ENCODE measurements around the gene ATXN7.

Gene ATXN7

DNA sequence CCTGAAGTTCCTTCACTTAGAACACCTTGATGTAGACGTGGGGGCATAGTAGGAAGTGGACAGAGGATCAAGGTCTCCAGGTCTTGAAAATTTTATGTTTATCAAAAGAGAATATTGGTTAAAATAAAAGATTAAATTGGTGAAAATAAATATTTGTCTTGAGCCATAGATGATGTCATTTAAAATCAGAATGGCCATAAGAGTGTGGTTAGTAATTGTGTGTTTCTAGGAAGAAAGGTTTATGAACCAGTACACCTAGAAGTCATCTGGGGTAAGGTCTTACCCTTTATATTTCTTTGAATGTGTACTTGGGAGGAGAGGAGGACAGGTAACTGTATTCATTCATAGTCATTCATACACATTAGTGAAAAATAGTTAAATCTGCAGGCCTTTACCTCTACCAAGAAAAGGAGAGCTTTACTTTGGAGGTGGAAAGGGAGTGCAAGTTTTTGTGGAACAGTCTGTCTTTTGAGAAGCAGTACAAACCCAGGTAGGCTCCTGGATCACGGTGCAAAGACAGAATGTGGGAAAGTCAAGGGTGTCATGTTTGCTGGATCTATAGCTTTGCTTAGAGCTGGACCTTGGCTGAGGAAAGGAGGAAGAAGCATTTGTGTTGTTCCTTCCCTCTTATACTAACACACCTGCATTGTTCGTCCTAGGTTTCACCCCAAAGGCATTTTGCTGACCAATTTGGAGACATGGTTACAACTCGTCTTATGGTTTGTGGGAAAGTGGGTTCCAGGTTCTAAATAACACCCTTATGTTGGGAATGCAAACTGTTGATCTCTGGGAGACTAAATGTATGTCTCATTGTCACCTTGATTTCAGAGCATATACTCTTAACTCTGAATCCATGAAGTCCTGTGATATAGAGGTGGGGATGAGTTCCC is 42.3 kb downstream of the ATXN7 start:
- no peak for DNase-seq (ENCODE audit: low read depth)

DNA sequence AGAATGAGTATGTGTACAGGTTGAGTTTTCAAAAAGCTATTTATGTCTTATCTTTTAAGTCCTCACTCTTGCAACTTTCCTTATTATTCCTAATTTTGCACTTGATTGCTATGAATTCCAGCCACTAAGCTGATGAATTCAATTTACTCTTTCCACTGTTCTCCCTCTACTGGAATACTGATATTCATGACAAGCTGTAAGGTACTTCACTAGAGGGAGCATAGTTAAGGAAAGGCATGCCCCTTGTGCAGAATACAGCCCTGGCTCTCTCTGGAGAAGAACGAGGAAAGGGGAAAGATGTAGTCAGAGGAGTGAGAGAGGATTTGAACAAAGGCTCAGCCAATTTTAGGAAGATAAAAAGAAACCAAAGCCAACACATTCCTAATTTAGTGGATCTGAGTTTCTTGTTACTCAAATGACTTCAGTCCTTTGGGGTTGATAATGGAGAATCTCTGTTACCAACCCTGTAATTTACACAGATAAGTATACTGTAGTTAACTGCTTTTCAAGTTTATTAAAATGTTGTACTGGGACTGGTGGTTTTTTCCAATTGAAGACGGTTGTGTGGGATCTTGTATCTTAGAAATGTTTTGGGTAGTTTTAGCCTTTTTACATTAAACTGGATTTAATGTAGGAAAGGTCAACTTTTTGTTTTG is 44.5 kb downstream of the ATXN7 start:
- DNase-seq (ENCODE audit: low read depth), result no peak

DNA sequence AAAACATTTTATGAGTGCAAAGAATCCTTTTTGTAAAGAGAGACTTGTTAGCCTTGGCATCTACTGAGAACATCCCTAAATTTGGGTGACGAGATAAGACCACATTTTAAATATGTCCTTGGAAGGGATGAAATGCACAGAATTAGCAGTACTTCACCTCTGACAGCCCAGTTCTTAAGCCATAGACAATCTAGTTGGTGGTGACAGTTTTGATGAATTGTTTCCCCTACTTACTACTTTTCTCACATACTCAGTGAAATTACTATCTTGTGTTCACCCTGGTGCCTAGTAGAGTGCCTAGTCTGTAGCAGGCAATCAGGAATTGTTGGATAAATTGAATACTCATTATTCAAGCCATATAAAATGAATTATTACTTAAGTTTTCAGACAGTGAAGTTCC is 45.1 kb downstream of the ATXN7 start:
- DNase-seq (ENCODE audit: low read depth), result no peak

DNA sequence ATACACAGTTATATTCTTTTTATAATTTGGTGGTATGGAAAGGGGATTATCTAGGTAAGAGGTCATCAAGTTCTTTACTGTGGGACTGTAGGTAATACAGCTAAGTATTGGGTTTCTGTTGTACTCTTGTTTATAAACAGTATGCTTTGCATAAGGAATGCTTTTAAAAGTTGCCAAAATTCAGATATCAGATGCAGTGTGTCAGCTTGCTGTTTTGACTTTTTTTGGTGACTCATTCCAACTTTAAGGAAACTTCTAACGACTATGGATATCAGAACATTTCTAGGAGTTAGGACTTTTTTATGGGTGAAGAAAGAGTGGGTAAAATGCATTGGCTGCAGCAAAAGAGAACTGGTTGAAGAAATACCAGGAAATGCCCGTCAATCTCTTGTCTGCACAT is 45.8 kb downstream of the ATXN7 start:
- DNase-seq (ENCODE audit: low read depth), result no peak

DNA sequence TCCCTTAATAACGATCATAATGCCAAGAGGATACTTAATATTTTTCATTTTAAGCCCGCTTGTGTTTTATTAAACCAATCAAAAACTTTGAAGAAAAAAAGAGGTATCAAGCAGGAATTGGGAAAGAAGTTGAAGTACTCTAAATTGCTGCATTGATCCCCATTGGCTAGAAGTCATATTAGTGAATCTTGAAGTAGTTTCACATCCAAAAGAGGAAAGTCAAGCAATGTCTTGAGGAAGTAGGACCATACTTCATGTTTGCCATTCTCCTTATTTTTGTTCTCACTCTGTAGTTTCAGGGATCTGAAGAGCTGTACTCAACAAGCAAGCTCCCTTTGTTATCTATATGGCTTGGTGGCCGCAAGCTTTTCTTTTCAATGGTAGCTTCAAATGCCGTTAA is 46.3 kb downstream of the ATXN7 start:
- no peak for DNase-seq (ENCODE audit: low read depth)

DNA sequence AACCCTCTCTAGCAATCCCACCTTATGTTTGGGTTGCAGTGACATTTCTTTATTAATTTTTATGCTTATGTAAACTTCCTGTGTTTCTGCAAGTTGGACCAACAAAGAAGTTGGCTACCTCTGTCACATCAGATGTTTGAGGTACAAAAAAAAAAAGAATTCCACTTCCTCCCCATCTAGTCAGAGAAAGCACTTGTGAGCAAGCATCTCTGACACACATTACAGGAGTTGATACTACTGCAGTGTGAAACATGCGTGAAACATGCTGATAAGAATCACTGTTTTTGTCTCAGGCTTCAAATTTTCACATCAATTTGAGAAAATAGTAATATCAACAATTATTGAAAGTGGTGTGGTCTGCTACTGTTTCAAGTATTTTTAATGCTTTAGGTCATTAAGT is 47.2 kb downstream of the ATXN7 start:
- DNase-seq (ENCODE audit: low read depth), result no peak

DNA sequence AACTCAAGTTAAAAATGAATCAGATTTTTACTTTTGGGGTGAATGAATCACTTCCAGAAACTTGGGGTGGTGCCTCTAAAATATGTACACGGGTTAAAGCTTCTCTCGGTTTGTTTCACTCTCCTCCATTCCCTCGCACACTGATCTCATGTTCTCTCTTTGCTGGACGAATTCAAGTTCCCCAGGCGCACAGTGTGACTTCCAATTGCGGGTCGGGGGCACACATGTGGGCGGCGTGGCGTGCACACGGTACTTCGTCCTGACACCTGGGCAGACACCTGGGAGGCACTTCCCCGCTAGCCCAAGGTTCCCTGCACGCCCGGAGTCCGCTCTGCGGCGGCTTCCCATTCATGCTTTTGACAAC is 47.8 kb downstream of the ATXN7 start:
- DNase-seq (ENCODE audit: low read depth), result no peak

DNA sequence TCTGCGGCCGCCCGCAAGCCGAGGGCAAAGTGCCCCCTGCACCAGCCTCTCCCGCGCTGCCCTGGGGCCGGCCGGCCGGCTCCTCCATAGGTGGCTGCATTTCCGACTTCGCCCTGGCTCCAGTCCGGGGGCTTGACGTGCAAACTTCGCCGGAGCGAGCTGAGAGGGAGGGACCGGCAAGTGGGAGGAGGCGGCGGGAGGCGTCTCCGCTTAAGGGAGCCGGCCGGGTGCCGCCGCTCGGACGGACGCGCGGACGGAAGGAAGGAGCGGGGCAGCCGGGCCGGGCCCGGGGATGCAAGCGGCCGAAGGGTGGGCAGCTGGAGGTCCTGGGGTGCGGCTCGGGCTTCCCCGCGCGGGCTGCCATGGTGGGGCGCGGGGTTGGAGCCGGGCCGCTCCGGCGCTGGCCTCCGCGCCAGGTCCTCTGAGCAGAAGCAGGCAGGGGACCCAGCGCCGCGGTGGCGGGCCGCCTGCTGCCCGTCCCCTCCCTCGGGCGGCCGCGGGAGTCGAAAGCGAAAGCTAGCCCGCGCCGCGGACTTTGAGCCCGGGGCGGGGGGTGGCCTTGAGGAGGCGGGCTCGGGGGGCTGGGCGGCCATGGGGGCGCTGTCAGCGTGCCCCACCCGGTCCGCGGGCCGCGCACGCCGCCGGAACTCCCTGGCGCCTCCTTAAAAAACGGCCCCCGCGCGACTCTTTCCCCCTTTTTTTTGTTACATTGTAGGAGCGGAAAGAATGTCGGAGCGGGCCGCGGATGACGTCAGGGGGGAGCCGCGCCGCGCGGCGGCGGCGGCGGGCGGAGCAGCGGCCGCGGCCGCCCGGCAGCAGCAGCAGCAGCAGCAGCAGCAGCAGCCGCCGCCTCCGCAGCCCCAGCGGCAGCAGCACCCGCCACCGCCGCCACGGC is 48.5 kb downstream of the ATXN7 start, which contains the start of gene SCAANT1:
Gene SCAANT1, minus strand, starts transcription at position 511 of the 895 bp plus-strand sequence.
- no peak for DNase-seq (ENCODE audit: low read depth)

DNA sequence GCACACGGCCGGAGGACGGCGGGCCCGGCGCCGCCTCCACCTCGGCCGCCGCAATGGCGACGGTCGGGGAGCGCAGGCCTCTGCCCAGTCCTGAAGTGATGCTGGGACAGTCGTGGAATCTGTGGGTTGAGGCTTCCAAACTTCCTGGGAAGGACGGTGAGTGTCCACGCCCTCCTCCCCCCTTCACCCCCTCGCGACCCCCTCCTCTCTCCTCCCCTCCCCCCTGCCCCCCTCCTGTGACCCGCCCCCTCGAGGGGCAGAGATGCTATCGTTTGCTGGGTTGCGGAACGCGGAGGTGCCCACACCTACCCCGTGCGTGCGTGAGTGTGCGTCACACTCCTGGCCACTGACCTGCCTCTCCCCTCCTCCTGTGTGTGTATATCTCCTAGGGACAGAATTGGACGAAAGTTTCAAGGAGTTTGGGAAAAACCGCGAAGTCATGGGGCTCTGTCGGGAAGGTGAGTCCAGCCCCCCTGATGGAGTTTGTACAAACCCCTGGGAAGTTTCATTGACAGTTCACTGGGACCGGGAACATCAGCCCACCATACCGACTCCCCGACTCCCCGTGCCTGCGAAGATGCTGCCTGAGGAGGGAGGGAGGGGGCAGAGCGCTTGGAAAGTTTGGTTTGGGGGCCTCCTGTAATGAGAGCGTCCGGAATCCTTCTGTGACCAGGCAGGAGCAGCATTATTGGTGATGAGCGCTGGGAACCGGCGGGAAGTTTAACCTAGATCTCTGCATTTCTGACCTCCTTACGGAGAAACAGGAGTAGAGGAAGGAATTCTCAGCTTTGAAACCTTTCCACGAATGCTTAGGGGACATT is 49.3 kb downstream of the ATXN7 start:
- no peak for DNase-seq (ENCODE audit: low read depth)

DNA sequence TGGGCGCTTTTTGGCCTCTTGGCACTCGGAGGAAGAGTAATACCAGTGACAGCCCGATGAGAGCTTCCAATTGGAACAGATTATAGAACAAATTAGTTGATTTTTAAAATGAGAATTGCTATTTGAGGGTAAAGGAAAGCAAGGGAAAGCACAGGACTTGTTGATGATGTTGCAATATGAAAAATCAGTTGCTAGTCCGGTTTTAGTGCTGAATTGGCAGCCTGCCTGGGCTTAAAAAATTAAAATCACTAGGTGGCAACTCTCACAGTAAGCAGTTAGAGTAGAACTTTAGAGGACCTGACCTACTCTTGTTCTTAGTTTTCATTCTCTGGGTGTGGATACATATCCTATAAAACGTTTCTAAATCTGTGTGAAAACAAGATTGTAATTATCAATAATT is 50.6 kb downstream of the ATXN7 start:
- no peak for DNase-seq (ENCODE audit: low read depth)

DNA sequence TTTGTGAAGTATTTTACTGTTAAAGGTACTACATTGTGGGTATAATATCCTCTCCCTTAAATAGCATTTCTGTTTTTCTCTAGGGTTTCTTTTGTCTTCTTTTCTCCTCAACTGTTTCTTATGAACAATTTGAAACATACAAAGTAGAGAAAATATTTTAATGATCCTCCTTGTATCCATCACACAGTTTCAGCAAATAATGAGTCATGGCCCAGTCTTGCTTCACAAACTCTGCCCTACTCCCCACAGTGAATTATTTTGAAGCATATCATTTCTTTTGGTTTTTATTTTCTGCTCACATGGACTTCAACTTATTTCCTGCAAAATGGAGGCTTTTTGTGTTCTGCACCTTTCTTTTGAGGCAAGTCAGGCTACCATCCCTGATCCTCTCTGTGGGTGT is 54.7 kb downstream of the ATXN7 start:
- DNase-seq (ENCODE audit: low read depth), result no peak

DNA sequence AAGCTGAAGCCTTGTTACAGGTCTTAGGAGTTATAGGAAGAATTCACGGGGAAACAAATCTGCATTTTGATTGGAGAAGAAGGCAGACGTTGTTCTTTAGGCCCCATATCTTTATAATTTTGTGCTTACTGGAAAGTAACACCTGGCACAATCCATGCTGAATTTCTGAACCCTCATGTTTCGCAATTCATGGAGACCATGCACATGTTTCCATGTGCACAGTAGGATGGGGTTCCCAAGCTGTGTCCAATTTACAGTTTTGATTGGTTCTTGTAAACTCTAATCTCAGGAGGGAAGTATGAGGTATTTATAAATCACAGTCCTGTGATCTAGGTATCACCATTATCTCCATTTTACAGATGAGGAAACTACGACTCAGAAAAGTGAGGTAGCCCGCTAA is 56.3 kb downstream of the ATXN7 start:
- no peak for DNase-seq (ENCODE audit: low read depth)

DNA sequence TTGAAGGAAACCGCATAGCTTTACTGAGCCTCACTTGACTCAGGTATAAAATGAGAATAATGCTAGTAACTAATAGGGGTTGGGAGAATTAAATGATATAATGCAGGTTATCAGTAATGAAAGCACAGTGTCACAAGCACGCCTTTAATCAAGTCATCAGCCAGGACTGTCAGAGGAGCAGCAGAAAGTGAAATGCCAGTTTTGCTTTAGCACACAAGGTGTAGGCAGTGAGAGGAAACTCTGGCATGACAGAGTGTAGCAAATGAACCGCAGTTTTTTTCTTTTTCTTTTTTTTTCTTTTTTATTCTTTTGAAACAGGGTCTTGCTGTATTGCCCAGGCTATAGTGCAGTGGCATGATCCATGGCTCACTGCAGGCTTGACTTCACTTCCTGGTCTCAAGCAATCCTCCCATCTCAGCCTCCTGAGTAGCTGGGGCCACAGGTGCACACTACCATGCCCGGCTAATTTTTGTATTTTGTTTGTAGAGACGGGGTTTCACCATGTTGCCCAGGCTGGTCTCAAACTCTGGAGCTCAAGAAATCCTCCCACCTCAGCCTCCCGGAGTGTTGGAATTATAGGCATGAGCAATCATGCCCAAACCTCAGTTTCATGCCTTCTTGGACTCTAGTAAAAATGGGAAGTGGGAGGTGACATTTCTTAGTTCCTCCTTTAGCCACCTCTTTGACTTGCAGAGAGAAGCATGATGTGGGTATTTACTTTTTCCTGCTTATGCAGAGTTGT is 58.2 kb downstream of the ATXN7 start:
- no peak for DNase-seq (ENCODE audit: low read depth)

DNA sequence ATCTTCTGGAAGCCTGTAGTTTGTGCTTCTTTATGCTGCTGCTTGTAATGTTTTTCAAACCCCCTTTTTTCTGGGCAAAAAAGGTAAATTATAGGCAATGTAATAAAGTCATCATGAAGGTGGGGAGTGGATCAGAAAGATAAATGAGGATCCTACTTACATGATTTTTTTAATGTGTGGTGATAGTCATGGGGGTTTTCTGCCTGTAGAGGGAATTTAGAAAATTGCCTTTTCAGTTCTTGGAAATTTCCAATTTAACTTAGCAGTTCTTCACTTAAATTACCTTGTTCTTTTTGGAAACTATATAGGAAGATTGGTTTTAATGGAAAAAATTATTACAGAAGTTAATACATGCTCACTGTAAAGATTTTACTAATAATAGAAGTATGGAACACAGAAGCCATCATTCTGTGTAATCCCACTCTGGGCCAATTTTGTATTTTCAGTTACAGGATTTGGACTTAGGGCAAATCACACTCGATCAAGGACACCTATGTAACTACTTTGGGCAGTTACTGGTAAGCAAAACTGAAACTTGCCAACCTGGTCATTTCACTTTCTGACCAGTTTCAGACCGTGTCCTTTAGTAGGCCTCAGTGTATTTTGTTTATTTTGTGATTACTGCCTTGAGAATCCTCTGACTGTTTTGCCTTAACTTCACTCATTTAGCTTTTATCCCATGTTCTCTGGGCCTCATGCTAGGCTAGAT is 59.0 kb downstream of the ATXN7 start:
- DNase-seq (ENCODE audit: low read depth), result no peak

DNA sequence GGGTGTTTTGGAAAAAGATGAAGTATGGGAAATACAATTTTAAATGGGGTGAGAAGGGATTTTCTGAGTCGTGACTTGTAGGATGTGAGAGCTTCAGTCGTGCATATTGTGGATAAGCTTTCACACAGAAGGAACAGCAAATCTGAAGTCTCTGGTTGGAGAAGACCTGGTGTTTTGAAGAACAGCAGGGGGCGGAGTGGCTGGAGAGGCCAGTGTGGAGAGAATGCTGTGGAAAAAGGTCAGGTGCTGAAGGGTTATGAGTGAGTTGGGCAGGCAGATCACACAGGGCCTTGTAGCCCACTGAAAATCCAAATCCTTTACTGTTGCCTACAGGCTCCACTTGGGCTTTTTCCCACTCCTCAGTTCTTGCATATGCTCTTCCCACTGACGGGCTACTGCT is 62.6 kb downstream of the ATXN7 start:
- no peak for DNase-seq (ENCODE audit: low read depth)

DNA sequence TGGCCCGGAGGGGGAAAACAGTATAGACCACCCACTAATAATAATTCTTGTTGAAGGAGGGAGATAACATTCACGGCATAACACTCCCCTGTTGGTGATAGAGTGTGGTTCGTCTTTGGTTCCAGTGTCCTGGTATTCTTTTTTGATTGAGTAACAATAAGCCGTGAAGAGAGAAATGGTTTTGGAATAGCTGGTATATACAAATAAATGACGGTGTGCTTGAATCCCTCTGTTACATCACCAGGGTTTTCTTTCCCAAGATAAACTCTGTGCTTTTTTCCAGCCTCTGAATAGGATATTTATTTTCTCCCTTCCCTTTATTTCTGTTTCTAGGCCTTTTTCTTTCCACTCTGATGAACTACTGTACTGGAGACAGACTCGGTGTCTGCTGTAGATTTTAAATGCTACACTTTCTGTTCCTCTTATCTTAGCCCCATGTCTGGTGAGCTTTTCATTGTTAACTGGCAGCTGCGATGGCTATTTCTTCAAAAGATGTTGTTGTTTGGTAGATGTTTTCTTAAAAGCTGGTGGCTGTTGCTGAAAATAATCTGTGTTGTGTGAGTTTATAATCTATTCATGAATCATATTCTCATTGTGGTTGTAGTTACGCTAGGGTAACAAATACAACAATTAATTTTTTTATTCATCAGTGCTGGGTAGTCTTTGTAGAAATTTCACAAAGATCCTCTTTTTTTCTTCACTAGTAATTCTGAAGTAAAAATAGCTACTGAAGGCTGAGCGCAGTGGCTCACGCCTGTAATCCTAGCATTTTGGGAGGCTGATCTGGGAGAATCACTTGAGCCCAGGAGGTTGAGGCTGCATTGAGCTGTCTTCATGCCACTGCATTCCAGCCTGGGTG is 64.0 kb downstream of the ATXN7 start:
- no peak for DNase-seq (ENCODE audit: low read depth)

DNA sequence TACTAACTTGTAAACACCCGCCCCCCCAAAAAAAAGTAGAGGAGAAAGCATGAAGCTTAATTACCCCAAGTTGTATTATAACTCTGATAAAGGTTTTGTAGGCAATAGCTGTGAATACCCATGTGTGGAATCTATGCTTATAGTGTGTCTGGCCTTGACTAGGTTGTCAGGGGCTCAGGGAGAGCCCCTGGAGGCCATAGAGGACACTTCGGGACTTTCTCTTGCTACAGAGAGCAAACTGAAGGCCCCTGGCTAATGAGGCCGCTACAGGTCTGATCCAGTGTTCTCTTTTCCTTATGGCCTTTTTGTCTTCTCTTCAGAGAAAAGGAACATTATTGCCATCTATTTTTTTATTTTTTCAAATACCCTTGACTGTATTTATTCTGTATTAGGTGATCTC is 67.6 kb downstream of the ATXN7 start:
- no peak for DNase-seq (ENCODE audit: low read depth)

DNA sequence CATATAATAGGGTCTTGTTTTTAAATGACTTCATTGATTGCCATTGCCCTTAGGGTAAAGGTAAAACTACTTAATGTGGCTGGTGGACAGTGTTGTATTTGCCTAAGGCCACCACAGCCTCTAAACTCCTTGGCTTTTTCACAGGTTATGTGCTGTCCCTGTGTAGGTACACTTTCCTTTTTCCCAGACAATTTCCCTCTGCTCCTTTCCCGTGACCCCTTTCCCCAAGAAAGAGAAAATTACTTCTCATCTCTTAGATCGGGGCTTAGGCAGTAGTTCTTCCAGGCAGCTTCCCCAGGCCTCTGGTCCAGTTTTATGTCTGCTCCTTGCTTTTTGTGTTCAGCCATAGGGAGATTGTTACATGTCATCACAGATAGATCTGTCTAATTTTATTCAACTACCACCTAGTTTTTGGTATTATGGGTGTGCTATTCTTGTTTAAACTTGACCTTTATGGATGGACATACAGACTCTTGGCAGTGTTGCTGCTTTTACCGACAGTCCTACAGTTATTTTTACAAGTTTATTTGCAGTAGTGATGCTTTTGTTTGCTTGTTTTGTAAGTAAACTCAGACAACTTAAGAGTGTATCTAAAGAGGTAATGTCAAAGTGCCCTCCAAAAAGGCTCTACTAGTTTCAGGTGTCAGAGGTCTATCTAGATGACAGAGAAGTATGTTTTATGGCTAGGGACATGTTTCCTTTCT is 69.0 kb downstream of the ATXN7 start:
- DNase-seq (ENCODE audit: low read depth), result no peak

DNA sequence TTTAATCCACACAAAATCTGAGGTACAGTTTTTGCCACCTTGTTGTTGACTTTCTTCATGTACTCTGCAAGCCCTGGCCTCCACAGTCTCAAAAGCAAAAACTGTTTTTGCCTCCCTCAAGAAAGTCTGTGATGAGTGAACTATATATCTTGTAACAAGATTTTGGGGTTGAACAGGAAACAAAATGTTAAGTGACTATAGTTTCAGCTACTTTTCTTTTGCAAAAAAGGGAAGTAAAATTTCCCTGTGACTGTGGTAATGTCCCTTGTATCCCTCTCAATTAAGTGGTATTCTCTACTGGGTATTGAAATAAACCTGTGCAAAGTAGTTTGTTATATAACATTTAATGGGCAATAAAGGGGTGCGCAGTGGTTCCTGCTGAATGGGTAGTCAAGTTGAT is 69.8 kb downstream of the ATXN7 start:
- DNase-seq (ENCODE audit: low read depth), result no peak

Data from HS-27A (cell line).